Measurements from ENCODE around the gene LRMDA.
"Not testable (repeated sequence)": the region's sequence is repeated elsewhere in the genome, so short reads cannot be mapped to it uniquely, and the experiment has no call there.

Gene LRMDA

DNA sequence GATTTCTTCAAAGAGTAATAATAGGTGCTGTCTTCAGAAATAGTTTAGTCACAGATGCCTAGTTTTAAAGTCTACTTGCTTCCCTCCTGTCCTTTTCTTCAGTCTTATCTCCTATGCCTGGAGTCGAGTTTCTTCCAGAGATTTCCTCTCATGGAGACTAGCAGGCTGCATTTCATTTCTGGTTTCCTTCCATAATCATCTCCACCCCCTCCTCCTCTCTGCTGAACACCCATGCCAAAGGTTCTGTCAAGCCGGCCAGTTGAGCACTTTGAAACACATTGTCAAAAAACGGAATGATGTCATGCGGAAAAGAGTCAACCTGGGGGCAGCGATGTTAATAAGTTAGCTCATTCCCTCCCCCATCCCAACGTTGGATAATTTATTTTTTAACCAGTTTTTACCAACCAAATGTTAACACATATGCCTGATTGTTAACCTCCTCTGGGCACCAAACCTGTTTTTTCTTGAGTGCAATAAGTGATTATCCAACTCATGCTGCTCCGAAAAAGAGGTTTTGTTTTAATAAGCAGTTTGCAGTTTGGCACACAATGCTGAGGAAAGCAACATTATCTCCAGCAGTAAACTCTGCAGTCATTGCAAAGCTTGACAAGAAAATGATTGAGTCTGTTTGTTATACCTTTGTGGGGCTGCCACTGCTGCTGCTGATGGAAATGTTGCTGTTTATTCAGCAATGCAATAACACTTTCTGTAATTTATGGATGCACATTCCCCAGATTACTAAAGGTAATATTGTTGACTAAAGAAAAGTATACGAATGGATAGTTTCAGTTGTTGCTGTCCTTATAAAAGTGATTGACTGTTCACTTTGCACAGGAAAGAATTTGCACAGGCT is 161.6 kb downstream of the LRMDA start:
- no peak for DNase-seq

DNA sequence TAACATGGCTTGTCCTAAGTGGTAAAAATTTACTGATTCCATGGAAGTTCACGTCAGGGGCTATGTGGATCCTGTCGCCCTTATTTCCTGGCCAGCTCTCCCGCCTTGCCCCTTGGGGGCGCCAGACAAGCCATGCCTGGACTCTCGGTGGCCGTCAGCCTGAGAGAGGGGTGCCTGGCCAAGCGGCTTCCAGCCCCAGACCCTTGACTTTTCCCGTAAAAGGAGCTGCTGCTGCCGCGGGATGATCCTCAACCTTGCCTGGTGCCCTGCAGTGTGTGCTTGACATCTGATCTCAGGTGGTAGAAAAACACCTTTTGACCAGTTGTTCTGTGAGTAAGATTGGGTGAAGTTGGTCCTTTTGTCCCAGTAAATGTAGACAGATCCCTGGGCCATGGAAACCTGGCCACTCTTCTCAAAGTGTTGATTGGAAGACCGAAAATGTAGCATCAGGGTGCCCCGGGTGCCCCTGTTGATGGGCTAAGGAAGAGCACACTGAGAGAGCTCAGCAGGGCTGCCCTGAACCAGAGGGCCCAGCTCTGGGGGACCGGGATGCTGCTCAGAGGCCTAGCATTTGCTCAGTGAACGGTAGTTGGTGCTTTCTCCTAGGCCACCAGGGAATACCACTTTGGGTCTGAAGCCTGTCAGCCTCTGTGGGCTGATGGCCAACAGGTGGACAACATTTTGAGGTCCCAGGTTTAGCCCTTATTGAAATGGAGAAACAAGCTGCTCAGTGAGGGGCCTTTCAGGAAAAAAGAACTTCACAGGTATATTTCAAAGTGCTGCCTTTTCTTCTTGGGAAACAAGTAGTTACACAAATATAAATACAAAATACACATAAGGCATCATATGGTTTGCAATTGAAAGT is 162.5 kb downstream of the LRMDA start:
- no peak for DNase-seq

- DNase-seq: no peak
These were observed 165.7 kb downstream of the LRMDA start for GRCh38 chr10:75596930-75597620.

DNA sequence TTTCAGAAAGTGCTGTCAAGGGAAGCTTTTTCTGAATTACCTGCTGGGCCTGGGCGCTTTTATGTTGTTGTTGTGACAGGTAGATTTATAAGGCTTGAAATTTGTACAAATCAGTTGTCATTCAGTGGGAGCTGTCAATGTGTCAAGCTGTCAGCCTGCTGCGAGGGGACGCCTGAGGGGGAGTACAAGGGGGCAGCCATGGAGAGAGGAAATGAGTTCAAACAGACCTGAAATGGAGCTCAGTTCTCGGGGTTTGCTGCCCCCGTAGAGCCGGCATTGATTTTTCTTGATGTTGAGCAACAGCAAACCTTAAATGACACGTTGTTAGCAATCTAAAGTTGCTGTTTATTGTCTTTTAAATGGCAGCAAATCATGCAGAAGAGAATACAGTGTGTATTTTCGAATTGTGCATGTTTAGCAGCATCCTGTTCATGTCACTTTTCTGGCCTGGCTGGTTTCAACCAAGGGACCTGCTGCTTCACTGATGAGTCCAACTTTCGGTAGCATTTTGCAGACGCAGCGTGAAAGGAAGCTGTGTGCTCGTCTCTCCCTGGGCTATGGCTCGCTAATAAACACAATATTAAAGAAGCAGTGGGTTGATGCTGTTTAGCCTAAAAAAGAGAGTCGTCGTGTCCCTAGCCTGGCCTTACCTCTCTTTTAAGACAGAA is 166.5 kb downstream of the LRMDA start:
- no peak for DNase-seq

DNA sequence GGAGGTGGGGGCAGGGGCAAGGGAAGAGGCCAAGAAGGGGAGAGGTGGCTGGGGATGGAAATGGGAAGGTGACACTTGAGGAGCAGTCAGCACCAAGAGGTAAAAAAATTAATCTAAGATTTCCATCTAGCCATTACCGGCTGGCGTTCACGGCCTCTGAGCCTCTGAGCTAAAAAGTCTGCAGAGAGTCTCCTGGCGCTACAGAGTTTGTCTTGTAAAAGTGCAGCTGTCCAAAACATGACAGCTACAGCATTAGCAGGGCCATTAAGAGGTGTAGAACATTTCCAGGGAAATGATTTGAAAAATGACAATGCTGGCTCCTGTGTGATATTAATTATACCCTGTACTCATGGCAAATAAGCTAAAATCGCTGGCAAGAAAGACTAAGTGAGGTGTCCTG is 167.6 kb downstream of the LRMDA start:
- no peak for DNase-seq

- DNase-seq: no peak
These were observed 168.6 kb downstream of the LRMDA start for GRCh38 chr10:75599875-75600648.

DNA sequence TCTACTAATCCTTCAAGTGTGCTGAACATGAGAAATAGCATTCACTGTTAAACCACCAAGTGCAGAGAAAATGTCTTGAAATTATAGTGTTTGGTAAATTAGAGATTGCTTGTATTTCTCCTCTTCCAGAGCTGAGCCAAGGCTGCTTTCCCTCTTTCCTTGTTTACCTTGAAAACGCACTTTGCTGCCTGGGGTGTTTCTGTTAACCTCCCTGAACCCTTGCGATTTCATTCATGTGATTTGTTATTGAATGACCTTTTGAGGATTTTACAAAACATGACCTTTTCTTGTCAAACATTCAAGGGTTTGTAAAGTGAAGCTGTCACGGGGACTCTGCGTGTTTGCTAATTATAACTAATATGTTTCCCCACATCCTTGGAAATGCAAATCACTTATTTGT is 169.4 kb downstream of the LRMDA start:
- no peak for DNase-seq

DNA sequence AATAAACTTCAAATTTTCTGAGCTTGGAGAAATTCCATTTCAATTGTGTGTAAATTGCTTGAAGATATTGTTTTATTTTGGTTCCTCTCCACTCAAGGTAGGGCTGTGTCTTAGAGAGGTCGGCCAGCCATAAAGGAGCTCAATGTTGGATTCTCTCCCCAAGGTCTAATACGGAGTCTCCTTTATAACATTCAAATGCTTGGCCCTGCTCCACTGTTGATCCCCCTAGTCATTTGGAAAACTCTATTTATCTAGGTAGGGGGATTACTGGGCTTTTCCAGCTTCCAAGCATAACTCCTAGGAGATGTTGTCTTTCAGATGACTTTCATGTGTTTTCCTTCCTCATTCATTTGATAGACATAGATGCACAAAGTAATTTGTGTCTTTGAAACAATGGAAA is 170.9 kb downstream of the LRMDA start:
- DNase-seq: no peak

DNA sequence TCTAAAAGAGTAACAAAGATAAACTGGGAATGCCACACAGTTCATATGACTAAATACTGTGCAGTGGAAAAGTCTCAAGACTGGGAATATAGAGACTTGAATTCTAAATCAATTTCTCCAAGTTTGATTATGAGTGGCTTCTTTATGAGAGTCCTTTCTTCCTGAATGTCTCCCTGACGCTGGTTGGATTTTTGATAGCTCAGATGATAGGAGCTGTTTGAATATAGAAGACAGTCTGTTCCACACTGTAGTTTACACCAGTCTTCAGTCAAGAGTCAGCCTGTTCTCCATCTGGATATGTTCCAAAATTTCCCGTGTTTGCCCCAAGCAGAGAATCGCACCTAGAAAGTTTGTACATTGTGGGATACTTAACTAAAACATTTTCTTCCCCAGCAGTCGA is 173.7 kb downstream of the LRMDA start:
- no peak for DNase-seq

GRCh38 chr10:75605795-75606194 is 174.4 kb downstream of the LRMDA start:
- not testable (repeated sequence) for DNase-seq

- DNase-seq: no peak
These were observed 174.9 kb downstream of the LRMDA start for GRCh38 chr10:75606203-75606779.

DNA sequence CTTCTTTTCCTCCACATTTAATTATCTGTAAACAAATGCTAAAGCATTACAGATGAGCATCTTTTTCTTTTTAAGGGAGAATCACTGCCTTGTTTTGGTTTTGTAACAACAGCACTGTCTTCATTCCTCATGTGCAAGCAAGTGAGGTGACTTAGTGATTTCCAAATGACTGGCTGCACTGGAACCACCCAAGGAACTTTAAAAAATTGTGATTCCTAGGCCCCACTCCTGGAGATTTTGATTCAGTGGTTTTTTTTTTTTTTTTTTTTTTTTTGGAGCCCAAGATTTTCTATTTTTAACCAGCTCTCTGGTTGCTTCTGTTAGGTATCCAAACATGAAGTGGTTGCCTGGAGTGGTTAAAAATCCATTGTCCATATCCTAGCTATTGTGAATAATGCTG is 176.2 kb downstream of the LRMDA start:
- DNase-seq: no peak

GRCh38 chr10:75610183-75610582 is 178.8 kb downstream of the LRMDA start:
- DNase-seq: no peak

GRCh38 chr10:75611172-75611992 is 180.0 kb downstream of the LRMDA start:
- DNase-seq: no peak

- no peak for DNase-seq
These were observed 180.6 kb downstream of the LRMDA start for GRCh38 chr10:75611993-75612372.

GRCh38 chr10:75612904-75613684 is 181.7 kb downstream of the LRMDA start:
- DNase-seq: no peak

DNA sequence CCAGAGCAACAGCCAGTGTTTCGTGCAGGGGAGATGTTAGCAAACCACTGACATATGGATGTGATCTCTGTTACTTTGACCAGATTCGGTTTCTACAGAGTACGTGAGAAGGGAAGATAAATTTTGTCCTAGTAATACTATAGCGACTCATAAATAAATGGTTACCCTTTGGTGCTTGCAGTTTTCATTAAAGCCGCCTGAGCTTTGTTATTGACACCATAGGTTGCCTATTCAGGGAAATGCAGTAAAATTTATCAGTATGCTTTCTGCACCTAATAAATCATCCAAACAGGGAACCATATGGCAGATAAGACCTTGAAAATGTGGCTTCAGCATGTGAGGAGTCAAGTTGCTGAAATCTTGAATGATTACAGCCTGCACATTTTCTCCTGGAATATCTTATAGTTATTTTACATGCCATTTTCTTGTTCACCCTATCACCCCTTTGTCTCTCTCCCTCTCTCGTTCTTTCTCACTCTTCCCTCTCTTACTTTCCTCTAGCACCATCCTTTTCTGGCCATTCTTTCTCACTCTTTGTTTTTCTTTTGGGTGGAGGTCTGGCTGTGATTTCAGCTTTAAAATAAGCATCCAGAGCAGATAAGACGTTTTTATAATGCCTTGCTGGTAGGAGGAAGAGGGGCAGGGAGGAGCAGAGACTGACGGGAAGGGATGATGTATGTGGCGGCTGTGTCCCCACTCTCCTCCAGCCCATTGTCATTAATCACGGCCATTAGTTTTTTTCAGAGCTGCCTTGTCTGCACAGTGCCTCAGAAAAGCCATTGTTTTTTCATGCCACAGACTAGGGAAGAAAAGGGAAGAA is 182.5 kb downstream of the LRMDA start:
- DNase-seq: no peak

GRCh38 chr10:75616076-75616475 is 184.7 kb downstream of the LRMDA start:
- DNase-seq: no peak

DNA sequence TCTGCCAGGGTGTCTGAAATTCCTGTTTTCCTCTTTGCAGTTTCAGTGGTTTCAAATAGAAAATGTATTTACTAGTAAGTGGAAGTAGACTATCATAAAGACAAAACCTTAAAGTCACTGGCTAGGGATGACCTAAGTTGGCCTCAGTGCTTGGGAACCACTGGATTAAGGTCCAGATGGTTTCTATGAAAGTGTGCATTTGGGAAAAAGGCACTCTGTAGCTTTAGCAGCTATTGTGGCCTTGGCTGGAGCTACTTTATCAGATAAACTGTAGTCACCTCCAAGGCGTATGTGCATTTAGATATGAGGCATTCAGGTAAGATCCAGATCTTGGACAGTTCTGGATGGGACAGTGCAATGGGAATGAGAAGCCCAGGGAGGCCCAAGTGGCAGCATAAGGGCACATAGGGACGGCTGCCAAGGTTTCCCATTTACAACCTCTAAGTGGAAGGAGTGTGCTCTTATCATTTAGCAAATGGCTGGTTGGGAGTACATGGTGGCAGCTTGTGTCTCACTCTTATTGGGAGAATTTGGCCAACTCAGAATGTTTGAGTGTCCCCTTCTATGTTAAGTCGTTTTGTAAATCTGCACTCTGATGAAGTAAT is 185.6 kb downstream of the LRMDA start:
- DNase-seq: no peak

Data from CD4-positive, alpha-beta T cell treated with Interleukin-10 for 1 hour (primary cell).